OCI-LY1 (cell line): Measurements from ENCODE around the gene LSM2.

Experiments
- H2AFZ ChIP-seq: fragments of 200-600 bp; sonication (generic), shearing (Covaris generic); 2 replicates; pipeline ENCODE4 v1.6.0; 2014; ENCODE audit warnings: antibody characterized with exemption, mild to moderate bottlenecking, low read length
- H3F3A ChIP-seq: fragments of 200-600 bp; sonication (generic), shearing (Covaris generic); 2 replicates; pipeline ENCODE4 v1.6.0; 2014; ENCODE audit warnings: mild to moderate bottlenecking, antibody characterized with exemption, low read length, moderate library complexity; ENCODE audit not compliant: insufficient read depth
- H3K27ac ChIP-seq: fragments of 200-600 bp; sonication (generic); 2 replicates; pipeline ENCODE4 v1.5.1; 2014; ENCODE audit warnings: low read length, mixed run types, mild to moderate bottlenecking, low read depth; ENCODE audit not compliant: poor library complexity, severe bottlenecking
- H3K27me3 ChIP-seq: fragments of 200-600 bp; sonication (generic); 2 replicates; pipeline ENCODE4 v1.6.0; 2014; ENCODE audit warnings: antibody characterized with exemption, mild to moderate bottlenecking, low read length, moderate library complexity; ENCODE audit not compliant: insufficient read depth
- H3K36me3 ChIP-seq: fragments of 200-600 bp; sonication (generic); 2 replicates; pipeline ENCODE4 v1.6.1; 2014; ENCODE audit warnings: mild to moderate bottlenecking, antibody characterized with exemption, low read length, moderate library complexity, mixed read lengths; ENCODE audit not compliant: insufficient read depth
- H3K4me1 ChIP-seq: fragments of 200-600 bp; sonication (generic); 2 replicates; pipeline ENCODE4 v1.5.1; 2014; ENCODE audit warnings: mild to moderate bottlenecking, low read length, moderate library complexity; ENCODE audit not compliant: insufficient read depth, severe bottlenecking
- H3K4me2 ChIP-seq: fragments of 200-600 bp; sonication (generic), shearing (Covaris generic); 2 replicates; pipeline ENCODE4 v1.6.1; 2014; ENCODE audit warnings: low read length
- H3K4me3 ChIP-seq: fragments of 200-600 bp; sonication (generic); 2 replicates; pipeline ENCODE4 v1.5.1; 2014; ENCODE audit warnings: low read length, low read depth, mild to moderate bottlenecking, mixed read lengths; ENCODE audit not compliant: poor library complexity, severe bottlenecking
- H3K79me2 ChIP-seq: fragments of 200-600 bp; shearing (Covaris generic); 2 replicates; pipeline ENCODE4 v1.6.1; 2016; ENCODE audit warnings: mixed run types, low read length, mixed read lengths; ENCODE audit not compliant: insufficient read depth
- H3K9ac ChIP-seq: fragments of 200-600 bp; sonication (generic), shearing (Covaris generic); 2 replicates; pipeline ENCODE4 v1.6.1; 2014; ENCODE audit warnings: mild to moderate bottlenecking, low read length, mixed read lengths
- H3K9me2 ChIP-seq: fragments of 200-600 bp; sonication (generic), shearing (Covaris generic); 2 replicates; pipeline ENCODE4 v1.6.1; 2014; ENCODE audit warnings: low read depth, mild to moderate bottlenecking, low read length, mixed read lengths
- H3K9me3 ChIP-seq: fragments of 200-600 bp; shearing (Covaris generic); 2 replicates; pipeline ENCODE4 v1.6.1; 2014; ENCODE audit warnings: low read length, mixed read lengths
- H4K20me1 ChIP-seq: fragments of 200-600 bp; sonication (generic), shearing (Covaris generic); 2 replicates; pipeline ENCODE4 v1.6.0; 2016; ENCODE audit warnings: mild to moderate bottlenecking, low read length; ENCODE audit not compliant: insufficient read depth
- CTCF ChIP-seq: fragments of 200-600 bp; sonication (generic), shearing (Covaris generic); IDR thresholded peaks from 2 replicates; pipeline ENCODE4 v1.5.1; 2017; ENCODE audit warnings: mild to moderate bottlenecking, antibody characterized with exemption, low read length, moderate library complexity, mixed read lengths
- EZH2 ChIP-seq: fragments of 200-600 bp; sonication (generic), shearing (Covaris generic); IDR thresholded peaks from 2 replicates; pipeline ENCODE4 v1.8.0; 2017; ENCODE audit warnings: borderline replicate concordance, mixed run types, mild to moderate bottlenecking, antibody characterized with exemption, low read length, moderate library complexity, mixed read lengths

Gene LSM2

GRCh38 chr6:31781244-31782125 is 25.3 kb downstream of the LSM2 start:
- no peaks in the 10 kb centered on the region for H3K27me3 ChIP-seq
- no peaks in the 10 kb centered on the region for H3K79me2 ChIP-seq
- H4K20me1 ChIP-seq, result no peaks in the 10 kb centered on the region
- H3K27ac ChIP-seq, result no peak overlapping the region
- H3K4me3 ChIP-seq, result no peak overlapping the region
- no peak overlapping the region for H3K9ac ChIP-seq
- no peaks in the 10 kb centered on the region for H3F3A ChIP-seq
- no peak overlapping the region for H3K4me2 ChIP-seq
- H3K9me3 ChIP-seq, result no peaks in the 10 kb centered on the region
- no peak overlapping the region for H2AFZ ChIP-seq
- TF ChIP-seq EZH2 (no peak), CTCF (no peak)
- H3K9me2 ChIP-seq, result no peaks in the 10 kb centered on the region
- H3K4me1 ChIP-seq, result peaks cover 9% of the 10 kb centered on the region
- H3K36me3 ChIP-seq, result peaks cover 89% of the 10 kb centered on the region

GRCh38 chr6:31780507-31781243 is 26.1 kb downstream of the LSM2 start:
- H3K36me3 ChIP-seq, result peaks cover 81% of the 10 kb centered on the region

GRCh38 chr6:31779908-31780307 is 26.9 kb downstream of the LSM2 start:
- TF ChIP-seq EZH2 (no peak), CTCF (no peak)
- no peak overlapping the region for H3K4me2 ChIP-seq
- no peaks in the 10 kb centered on the region for H3K9me2 ChIP-seq
- no peaks in the 10 kb centered on the region for H3K79me2 ChIP-seq
- H3K4me1 ChIP-seq, result peaks cover 9% of the 10 kb centered on the region
- no peak overlapping the region for H3K4me3 ChIP-seq
- no peak overlapping the region for H3K9ac ChIP-seq
- H3K27ac ChIP-seq, result no peak overlapping the region
- H3K9me3 ChIP-seq, result no peaks in the 10 kb centered on the region
- H2AFZ ChIP-seq, result no peak overlapping the region
- no peaks in the 10 kb centered on the region for H4K20me1 ChIP-seq
- H3F3A ChIP-seq, result no peaks in the 10 kb centered on the region
- no peaks in the 10 kb centered on the region for H3K27me3 ChIP-seq
- peaks cover 74% of the 10 kb centered on the region for H3K36me3 ChIP-seq

More at GRCh38 chr6:31780507-31781243, 26.1 kb downstream of the LSM2 start:
- H3K4me2 ChIP-seq, result no peak overlapping the region
- no peak overlapping the region for H2AFZ ChIP-seq
- H3K27me3 ChIP-seq, result no peaks in the 10 kb centered on the region
- H3F3A ChIP-seq, result no peaks in the 10 kb centered on the region
- H3K27ac ChIP-seq, result no peak overlapping the region
- H3K4me3 ChIP-seq, result no peak overlapping the region
- H3K4me1 ChIP-seq, result peaks cover 9% of the 10 kb centered on the region
- no peaks in the 10 kb centered on the region for H4K20me1 ChIP-seq
- H3K9me2 ChIP-seq, result no peaks in the 10 kb centered on the region
- H3K79me2 ChIP-seq, result no peaks in the 10 kb centered on the region
- no peaks in the 10 kb centered on the region for H3K9me3 ChIP-seq
- TF ChIP-seq EZH2 (no peak), CTCF (no peak)
- no peak overlapping the region for H3K9ac ChIP-seq
